DOHH2 (cell line): Measurements from ENCODE around the gene PNRC2.
"Not testable (repeated sequence)": the region's sequence is repeated elsewhere in the genome, so short reads cannot be mapped to it uniquely, and the experiment has no call there.

Experiments used
- H3F3A ChIP-seq: fragments of 200-600 bp; sonication (generic), shearing (Covaris generic); 2 replicates; pipeline ENCODE4 v1.6.0; 2016; ENCODE audit warnings: antibody characterized with exemption, mild to moderate bottlenecking; ENCODE audit not compliant: control insufficient read depth, insufficient read depth
- H3K27ac ChIP-seq: fragments of 200-600 bp; sonication (generic); 2 replicates; pipeline ENCODE4 v1.5.1; 2014; ENCODE audit warnings: low read depth, mild to moderate bottlenecking, low read length, moderate library complexity
- H3K27me3 ChIP-seq: fragments of 200-600 bp; sonication (generic); 2 replicates; pipeline ENCODE4 v1.6.1; 2014; ENCODE audit warnings: mild to moderate bottlenecking, low read length, mixed read lengths; ENCODE audit not compliant: control insufficient read depth
- H3K36me3 ChIP-seq: fragments of 200-600 bp; sonication (generic); 2 replicates; pipeline ENCODE4 v1.6.1; 2014; ENCODE audit warnings: mild to moderate bottlenecking, low read length, moderate library complexity, mixed read lengths; ENCODE audit not compliant: control insufficient read depth
- H3K4me1 ChIP-seq: fragments of 200-600 bp; sonication (generic); 2 replicates; pipeline ENCODE4 v1.6.1; 2014; ENCODE audit warnings: mild to moderate bottlenecking, low read length, mixed read lengths; ENCODE audit not compliant: control insufficient read depth
- H3K4me2 ChIP-seq: fragments of 200-600 bp; sonication (generic); 2 replicates; pipeline ENCODE4 v1.6.0; 2014; ENCODE audit warnings: mild to moderate bottlenecking, low read length, moderate library complexity
- H3K4me3 ChIP-seq: fragments of 200-600 bp; sonication (generic); 2 replicates; pipeline ENCODE4 v1.5.1; 2014; ENCODE audit warnings: mild to moderate bottlenecking, low read length, mixed read lengths
- H3K79me2 ChIP-seq: fragments of 200-600 bp; sonication (generic); 2 replicates; pipeline ENCODE4 v1.6.1; 2014; ENCODE audit warnings: mild to moderate bottlenecking, low read length, mixed read lengths; ENCODE audit not compliant: control insufficient read depth
- H3K9me2 ChIP-seq: fragments of 200-600 bp; sonication (generic); replicated peaks from 2 replicates; pipeline ENCODE4 v1.6.1; 2014; ENCODE audit warnings: mild to moderate bottlenecking, low read length, mixed read lengths; ENCODE audit not compliant: control insufficient read depth
- H3K9me3 ChIP-seq: fragments of 200-600 bp; sonication (generic); 2 replicates; pipeline ENCODE4 v1.6.1; 2014; ENCODE audit warnings: antibody characterized with exemption, low read length, mixed read lengths; ENCODE audit not compliant: control insufficient read depth, insufficient read depth
- H4K20me1 ChIP-seq: fragments of 200-600 bp; sonication (generic); 2 replicates; pipeline ENCODE4 v1.6.0; 2014; ENCODE audit warnings: low read depth, mild to moderate bottlenecking, antibody characterized with exemption, low read length, moderate library complexity; ENCODE audit not compliant: control insufficient read depth, insufficient read depth
- EZH2phosphoT487 ChIP-seq: fragments of 200-600 bp; sonication (generic); IDR thresholded peaks from 2 replicates; pipeline ENCODE4 v1.6.1; 2017; ENCODE audit warnings: borderline replicate concordance, mild to moderate bottlenecking, antibody characterized with exemption, low read length, moderate library complexity, mixed read lengths
- TF ChIP-seq, protein P1 (sequence below): fragments of 200-600 bp; sonication (generic); IDR thresholded peaks from one replicate; pipeline ENCODE4 v1.5.1; 2014; ENCODE audit warnings: antibody characterized with exemption, mild to moderate bottlenecking, low read depth, low read length; ENCODE audit not compliant: poor library complexity, severe bottlenecking

The PNRC2 gene

DNA sequence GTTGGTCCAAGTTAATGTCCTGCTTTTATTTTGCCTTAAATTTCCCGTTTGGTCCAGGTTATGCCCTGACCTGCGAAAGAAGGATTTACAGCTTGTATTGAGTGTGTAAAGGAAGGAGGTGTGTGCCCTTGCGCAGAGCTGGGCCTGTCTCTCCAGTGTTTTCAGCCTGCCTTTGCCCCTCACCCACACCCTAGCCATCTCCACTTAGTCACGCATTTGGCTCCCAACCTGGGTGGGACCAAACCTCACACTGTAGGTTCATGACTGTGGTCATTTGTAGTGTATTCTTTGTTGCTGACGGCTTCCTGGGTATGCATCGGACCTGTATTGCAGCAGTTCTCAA is 21.1 kb downstream of the PNRC2 start:
- Histone ChIP-seq H3K4me3 (peak overlapping the region; percentile 87), H4K20me1 (peaks cover 13% of the 10 kb centered on the region), H3F3A (peaks cover 38% of the 10 kb centered on the region), H3K36me3 (peaks cover 44% of the 10 kb centered on the region), H3K9me3 (no peaks in the 10 kb centered on the region), H3K79me2 (peaks cover 47% of the 10 kb centered on the region), H3K9me2 (no peaks in the 10 kb centered on the region), H3K27ac (peak overlapping the region; percentile 99), H3K4me2 (peak overlapping the region; percentile 95), H3K27me3 (no peaks in the 10 kb centered on the region), H3K4me1 (peaks cover 70% of the 10 kb centered on the region)
- TF ChIP-seq, protein P1, sequence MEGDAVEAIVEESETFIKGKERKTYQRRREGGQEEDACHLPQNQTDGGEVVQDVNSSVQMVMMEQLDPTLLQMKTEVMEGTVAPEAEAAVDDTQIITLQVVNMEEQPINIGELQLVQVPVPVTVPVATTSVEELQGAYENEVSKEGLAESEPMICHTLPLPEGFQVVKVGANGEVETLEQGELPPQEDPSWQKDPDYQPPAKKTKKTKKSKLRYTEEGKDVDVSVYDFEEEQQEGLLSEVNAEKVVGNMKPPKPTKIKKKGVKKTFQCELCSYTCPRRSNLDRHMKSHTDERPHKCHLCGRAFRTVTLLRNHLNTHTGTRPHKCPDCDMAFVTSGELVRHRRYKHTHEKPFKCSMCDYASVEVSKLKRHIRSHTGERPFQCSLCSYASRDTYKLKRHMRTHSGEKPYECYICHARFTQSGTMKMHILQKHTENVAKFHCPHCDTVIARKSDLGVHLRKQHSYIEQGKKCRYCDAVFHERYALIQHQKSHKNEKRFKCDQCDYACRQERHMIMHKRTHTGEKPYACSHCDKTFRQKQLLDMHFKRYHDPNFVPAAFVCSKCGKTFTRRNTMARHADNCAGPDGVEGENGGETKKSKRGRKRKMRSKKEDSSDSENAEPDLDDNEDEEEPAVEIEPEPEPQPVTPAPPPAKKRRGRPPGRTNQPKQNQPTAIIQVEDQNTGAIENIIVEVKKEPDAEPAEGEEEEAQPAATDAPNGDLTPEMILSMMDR = no peak
- no peak for TF ChIP-seq EZH2phosphoT487

DNA sequence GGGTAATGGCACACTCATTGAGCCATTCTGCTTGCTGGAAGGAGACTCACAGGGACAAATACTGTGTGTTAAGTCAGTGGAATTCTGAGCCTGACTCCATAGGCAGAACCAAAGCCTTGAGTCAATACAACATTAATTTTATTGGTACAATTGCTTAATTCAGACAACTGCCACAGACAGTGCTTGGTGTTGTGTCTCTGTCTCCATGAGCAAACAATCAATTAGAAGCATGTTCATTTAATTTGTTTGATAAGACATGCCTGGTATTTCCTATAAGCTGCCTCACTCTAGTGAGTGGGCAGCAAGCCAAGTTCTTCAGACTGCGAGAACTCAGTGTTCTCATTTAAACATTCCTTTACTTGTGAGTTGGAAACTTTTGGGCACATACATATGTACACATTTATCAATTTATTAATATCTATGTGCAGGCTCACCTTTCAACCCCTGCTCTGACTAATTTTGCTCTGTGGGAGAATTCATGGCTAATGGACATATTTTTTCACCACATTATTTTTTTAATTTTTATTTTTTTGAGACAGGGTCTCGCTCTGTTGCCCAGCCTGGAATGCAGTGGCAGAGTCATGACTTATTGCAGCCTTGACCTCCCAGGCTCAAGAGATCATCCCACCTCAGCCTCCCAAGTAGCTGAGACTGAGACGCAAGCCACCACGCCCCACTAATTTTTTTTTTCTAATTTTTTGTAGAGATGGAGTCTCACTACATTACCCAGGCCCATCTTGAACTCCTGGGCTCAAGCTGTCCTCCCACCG is 25.0 kb downstream of the PNRC2 start:
- Histone ChIP-seq H3K36me3 (peaks cover 5% of the 10 kb centered on the region), H3K27me3 (no peaks in the 10 kb centered on the region), H3K9me3 (no peaks in the 10 kb centered on the region), H3K27ac (no peak overlapping the region), H3K4me3 (no peak overlapping the region), H3K9me2 (no peaks in the 10 kb centered on the region), H3F3A (peaks cover 20% of the 10 kb centered on the region), H3K79me2 (peaks cover 8% of the 10 kb centered on the region), H4K20me1 (no peaks in the 10 kb centered on the region), H3K4me1 (peaks cover 50% of the 10 kb centered on the region), H3K4me2 (no peak overlapping the region)
- TF ChIP-seq EZH2phosphoT487 = no peak
- TF ChIP-seq, protein P1 = no peak

DNA sequence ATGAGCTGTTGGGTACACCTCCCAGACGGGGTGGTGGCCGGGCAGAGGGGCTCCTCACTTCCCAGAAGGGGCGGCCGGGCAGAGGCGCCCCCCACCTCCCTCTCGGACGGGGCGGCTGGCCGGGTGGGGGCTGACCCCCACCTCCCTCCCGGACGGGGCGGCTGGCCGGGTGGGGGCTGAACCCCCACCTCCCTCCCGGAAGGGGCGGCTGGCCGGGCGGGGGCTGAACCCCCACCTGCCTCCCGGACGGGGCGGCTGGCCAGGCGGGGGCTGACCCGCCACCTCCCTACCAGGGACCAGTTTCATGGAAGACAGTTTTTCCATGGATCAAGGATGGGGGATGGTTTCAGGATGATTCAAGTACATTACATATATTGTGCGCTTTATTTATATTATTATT is 27.4 kb downstream of the PNRC2 start:
- H3F3A ChIP-seq, H3K36me3 ChIP-seq, H3K9me3 ChIP-seq, H3K27me3 ChIP-seq, H4K20me1 ChIP-seq, H3K79me2 ChIP-seq, H3K4me2 ChIP-seq, H3K4me3 ChIP-seq, H3K9me2 ChIP-seq, H3K27ac ChIP-seq: not testable (repeated sequence)
- peaks cover 43% of the 10 kb centered on the region for H3K4me1 ChIP-seq

DNA sequence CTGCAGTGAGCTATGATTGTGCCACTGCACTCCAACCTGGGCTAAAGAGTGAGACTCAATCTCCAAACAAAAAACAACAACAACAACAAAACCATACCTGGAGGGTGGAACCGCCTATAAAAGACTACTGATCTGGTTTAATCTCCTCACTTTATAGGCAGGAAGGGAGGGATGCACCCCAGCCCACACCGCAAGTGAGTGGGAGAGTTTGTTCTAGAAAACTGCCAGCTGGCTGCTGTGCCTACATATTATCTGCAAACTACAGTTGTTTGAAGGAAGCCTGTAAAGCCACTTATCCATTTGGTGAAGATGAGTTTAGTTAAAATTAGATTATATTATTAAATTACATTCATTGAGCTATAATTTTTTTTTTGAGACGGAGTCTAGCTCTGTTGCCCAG is 29.6 kb downstream of the PNRC2 start:
- H3K4me1 ChIP-seq = peaks cover 25% of the 10 kb centered on the region
- TF ChIP-seq, protein P1 = no peak
- TF ChIP-seq EZH2phosphoT487 = no peak
- no peaks in the 10 kb centered on the region; the same call in 1 of the 2 replicates for H3F3A ChIP-seq
- H3K9me2 ChIP-seq = no peaks in the 10 kb centered on the region
- no peaks in the 10 kb centered on the region for H3K79me2 ChIP-seq
- no peaks in the 10 kb centered on the region for H3K27me3 ChIP-seq
- H3K9me3 ChIP-seq = no peaks in the 10 kb centered on the region
- no peaks in the 10 kb centered on the region for H4K20me1 ChIP-seq
- H3K27ac ChIP-seq = no peak overlapping the region
- H3K36me3 ChIP-seq = no peaks in the 10 kb centered on the region
- H3K4me2 ChIP-seq = no peak overlapping the region
- H3K4me3 ChIP-seq = no peak overlapping the region

DNA sequence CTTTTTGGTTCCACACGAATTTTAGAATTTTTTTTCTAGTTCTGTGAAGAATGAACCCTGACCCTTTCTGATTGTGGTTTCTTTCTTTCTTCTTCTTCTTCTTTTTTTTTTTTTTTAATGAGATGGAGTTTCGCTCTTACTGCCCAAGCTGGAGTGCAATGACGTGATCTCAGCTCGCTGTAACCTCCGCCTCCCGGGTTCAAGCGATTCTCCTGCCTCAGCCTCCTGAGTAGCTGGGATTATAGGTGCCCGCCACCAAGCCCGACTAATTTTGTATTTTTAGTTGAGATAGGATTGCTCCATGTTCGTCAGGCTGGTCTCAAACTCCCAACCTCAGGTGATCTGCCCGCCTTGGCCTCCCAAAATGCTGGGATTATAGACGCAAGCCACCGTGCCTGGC is 32.4 kb downstream of the PNRC2 start:
- not testable (repeated sequence) for H3K36me3 ChIP-seq, H3K4me3 ChIP-seq, H3K9me2 ChIP-seq, H4K20me1 ChIP-seq, H3K9me3 ChIP-seq, H3K79me2 ChIP-seq, H3K4me2 ChIP-seq, H3K27ac ChIP-seq, H3K27me3 ChIP-seq, H3F3A ChIP-seq
- H3K4me1 ChIP-seq = peaks cover 20% of the 10 kb centered on the region
